Adrenal gland (tissue), 5 donors: ENCODE data around the gene FBL.

Experiments
- POLR2A ChIP-seq, 2 donors: fragments of 450-650 bp; IDR thresholded peaks; one replicate each; pipeline ENCODE4 v1.6.1; 2017; ENCODE audit warnings: antibody characterized with exemption in 2 of 2, mild to moderate bottlenecking in 2 of 2, moderate library complexity in 1 of 2
- TF ChIP-seq, protein P1 (sequence below), 6 experiments: fragments of 450-650 bp in 4 of 6; fragments of 200-600 bp in 2 of 6; sonication (generic) in 1 of 6; IDR thresholded peaks; 1 replicate in 5 of 6; 2 replicates in 1 of 6; pipeline versions ENCODE4 v1.5.1 to v1.8.0; 2016 to 2021; ENCODE audit warnings: antibody characterized with exemption in 6 of 6, mild to moderate bottlenecking in 2 of 6, moderate library complexity in 1 of 6
- donor health status: DM: no; HTN: no; CAD: no.

DNA sequence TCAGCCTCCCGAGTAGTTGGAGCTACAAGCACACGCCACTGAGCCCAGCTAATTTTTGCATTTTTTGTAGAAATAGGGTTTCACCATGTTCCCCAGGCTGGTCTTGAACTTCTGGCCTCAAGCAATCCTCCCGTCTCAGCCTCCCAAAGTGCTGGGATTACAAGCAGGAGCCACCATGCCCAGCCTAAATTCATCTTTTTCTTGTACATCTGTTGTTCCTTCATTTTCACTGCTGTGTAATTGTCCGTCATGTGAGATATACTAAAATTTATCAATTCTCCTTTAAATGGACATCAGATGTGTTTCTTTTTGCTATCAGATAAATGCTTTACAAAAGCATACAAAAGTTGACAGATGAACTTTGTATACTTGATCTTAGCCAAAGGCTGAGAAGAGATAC is 35.1 kb downstream of the FBL start:
- TF ChIP-seq, protein P1, sequence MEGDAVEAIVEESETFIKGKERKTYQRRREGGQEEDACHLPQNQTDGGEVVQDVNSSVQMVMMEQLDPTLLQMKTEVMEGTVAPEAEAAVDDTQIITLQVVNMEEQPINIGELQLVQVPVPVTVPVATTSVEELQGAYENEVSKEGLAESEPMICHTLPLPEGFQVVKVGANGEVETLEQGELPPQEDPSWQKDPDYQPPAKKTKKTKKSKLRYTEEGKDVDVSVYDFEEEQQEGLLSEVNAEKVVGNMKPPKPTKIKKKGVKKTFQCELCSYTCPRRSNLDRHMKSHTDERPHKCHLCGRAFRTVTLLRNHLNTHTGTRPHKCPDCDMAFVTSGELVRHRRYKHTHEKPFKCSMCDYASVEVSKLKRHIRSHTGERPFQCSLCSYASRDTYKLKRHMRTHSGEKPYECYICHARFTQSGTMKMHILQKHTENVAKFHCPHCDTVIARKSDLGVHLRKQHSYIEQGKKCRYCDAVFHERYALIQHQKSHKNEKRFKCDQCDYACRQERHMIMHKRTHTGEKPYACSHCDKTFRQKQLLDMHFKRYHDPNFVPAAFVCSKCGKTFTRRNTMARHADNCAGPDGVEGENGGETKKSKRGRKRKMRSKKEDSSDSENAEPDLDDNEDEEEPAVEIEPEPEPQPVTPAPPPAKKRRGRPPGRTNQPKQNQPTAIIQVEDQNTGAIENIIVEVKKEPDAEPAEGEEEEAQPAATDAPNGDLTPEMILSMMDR (IDR thresholded peaks at IDR 0.05) = no peak
- TF ChIP-seq POLR2A (IDR thresholded peaks at IDR 0.05) = no peak
